DMS 273 (cell line): ENCODE results near the gene SMARCA2.
A peak's percentile ranks its signal among the peaks of the same experiment; 100 is the strongest.

Experiments
- DNase-seq: peaks from one replicate; lab custom pipeline; 2025; ENCODE audit not compliant: unreplicated experiment; lab: John Stamatoyannopoulos, UW

The SMARCA2 gene

DNA sequence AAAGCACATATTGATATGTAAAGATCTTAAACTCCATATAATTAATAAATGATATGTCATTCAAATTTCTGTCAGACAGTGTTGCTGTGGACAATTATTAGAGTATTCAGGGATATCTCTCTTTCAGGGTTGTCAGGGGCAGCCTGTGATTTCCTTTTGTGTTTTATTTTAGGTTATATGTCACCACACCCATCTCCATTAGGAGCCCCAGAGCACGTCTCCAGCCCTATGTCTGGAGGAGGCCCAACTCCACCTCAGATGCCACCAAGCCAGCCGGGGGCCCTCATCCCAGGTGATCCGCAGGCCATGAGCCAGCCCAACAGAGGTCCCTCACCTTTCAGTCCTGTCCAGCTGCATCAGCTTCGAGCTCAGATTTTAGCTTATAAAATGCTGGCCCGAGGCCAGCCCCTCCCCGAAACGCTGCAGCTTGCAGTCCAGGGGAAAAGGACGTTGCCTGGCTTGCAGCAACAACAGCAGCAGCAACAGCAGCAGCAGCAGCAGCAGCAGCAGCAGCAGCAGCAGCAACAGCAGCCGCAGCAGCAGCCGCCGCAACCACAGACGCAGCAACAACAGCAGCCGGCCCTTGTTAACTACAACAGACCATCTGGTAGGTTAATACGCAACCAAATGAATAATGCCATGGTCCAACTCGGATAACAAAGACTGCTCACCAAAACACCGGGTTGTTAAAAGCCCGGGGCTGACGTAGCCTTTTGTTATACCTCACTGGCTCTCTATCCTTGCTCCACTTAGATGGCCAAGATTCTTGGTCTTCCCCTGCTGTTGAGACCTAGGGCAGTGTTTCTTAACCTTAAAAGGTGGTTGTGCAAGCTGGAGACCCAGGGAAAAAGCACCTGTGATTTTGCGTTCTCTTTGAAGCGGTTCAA, 24.4 kb downstream of the SMARCA2 start:
- peak; percentile 82 for DNase-seq

DNA sequence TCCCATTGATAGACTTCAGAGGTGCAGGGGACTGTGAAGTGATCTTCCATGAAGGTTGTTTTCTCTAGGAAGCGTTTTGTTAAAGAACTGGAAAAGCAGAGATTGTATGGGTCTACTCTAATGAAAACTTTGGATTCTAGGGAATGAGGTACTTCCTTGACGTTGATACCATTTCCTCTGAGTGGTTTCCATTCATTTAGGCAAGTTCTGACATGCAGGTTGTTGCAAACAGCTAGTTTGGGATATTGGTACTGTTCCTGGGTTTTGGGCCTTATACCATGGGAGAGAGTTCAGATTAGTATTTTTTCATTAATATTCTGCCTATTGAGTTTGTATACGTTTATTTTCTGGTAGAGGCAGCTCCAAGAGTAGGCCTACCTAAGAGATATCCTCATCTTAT, 25.7 kb downstream of the SMARCA2 start:
- no peak for DNase-seq

DNA sequence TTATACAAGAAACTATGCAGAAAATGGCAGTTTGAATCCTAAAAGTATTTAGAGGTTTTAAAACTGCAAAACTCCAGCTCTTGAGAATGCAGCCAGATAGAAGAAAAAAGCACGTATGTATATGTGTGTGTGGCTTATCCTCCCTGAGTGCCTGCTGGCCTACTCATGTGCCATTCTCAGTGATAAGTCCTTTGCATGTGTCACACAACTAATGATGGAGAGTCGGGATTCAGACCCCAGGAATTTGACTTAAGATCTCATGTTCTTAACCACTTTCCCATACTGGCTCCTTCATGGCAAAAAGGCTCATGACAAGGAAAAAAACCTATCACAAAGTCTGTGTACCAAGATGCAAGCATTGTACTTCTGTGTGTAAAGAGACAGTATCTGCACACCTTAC, 26.6 kb downstream of the SMARCA2 start:
- no peak for DNase-seq

DNA sequence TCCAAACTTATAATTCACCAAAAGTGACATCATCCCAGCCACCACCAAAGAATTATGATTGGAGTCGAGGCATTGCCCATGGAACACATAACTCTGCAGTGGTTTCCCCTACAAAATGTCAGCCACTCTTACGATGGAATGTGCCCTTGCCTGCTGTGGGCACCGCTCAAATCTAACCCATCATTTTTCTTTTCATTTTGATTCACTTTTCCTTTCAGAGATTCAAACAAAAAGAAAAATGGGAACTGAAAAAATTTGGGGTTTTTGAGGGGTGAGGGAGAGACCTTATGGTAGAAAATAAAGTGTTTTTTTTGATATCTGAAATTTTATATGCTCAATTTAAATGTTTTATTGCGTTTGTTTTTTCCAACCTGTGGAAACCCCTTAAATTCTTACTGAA, 28.1 kb downstream of the SMARCA2 start:
- DNase-seq: no peak

DNA sequence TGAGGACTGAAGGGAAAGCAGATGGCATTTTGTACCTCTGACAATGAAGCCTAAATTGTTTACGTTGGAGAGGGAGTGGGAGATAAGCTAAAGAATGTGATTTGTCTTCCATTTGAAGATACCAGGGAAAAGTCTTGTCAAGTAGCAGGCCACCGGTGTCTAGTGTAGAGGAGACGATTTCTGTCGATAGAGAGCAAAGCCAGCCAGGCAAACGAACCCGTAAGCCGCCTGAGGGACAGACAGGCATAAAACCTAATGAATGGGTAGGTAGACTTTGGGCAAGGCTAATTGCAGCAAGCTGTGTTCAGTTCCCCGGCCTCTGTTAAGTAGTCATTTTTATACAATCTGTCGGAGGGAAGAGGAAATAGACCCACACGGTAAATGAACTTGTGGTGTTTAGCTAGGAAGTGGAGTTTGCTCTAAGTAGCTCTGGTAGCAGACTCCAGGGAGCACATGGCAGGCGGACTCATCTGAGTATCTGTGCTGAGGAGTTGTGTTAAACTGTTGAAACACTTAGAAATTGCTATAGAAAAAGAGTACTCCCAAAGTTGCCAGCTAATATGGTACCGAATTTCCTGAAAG, 28.8 kb downstream of the SMARCA2 start:
- DNase-seq: no peak

DNA sequence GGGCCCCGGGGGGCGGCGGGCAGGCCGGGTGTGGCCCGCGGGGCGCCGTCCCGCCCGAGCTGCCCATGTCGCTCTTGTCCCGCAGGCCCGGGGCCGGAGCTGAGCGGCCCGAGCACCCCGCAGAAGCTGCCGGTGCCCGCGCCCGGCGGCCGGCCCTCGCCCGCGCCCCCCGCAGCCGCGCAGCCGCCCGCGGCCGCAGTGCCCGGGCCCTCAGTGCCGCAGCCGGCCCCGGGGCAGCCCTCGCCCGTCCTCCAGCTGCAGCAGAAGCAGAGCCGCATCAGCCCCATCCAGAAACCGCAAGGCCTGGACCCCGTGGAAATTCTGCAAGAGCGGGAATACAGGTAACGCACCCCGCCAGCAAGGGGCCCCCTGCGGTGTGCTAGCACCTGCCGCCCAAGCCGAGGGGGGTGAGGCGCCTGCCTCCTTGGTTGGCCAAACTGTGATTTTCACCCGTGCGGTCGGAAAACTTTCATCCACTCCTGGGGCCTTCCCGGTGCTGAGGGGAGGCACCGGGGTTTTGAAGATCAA, 32.1 kb downstream of the SMARCA2 start:
- DNase-seq: no peak

DNA sequence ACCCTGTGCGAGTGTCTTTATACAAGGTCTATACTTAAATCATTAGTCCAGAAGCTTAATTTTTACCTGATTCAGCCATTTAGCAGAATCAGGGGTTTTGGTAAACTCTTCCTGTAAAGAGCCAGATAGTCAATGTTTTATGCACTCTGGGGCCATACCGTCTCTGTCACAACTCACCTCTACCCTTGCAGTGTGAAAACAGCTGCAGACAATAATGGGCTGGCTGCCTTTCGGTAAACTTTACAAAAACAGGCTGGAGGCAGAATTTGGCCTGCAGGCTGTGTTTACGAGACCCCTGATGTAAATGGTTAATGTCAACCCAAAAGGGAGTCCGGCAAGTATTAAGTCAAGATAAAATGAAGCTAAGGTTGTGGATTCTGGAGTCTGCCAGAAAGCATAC, 32.8 kb downstream of the SMARCA2 start:
- DNase-seq: no peak

DNA sequence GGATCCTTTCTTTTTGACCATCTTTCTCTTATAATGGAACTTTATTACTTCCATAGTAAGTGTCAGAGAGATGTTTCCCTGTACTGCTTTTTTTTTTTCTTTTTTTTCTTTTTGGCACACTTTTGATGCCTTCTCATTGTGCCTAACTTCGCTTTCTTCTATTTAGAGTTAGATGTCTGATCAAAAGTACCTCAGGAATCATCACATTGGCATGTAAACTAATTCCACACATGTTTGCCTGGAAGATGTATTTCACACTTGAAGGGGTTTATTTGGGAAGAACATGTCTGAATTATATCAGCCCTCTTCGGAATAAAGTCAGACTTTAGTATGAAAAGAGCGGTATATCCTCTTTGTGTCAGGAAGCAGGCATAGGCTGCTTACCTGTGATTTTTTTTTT, 35.1 kb downstream of the SMARCA2 start:
- DNase-seq: no peak

DNA sequence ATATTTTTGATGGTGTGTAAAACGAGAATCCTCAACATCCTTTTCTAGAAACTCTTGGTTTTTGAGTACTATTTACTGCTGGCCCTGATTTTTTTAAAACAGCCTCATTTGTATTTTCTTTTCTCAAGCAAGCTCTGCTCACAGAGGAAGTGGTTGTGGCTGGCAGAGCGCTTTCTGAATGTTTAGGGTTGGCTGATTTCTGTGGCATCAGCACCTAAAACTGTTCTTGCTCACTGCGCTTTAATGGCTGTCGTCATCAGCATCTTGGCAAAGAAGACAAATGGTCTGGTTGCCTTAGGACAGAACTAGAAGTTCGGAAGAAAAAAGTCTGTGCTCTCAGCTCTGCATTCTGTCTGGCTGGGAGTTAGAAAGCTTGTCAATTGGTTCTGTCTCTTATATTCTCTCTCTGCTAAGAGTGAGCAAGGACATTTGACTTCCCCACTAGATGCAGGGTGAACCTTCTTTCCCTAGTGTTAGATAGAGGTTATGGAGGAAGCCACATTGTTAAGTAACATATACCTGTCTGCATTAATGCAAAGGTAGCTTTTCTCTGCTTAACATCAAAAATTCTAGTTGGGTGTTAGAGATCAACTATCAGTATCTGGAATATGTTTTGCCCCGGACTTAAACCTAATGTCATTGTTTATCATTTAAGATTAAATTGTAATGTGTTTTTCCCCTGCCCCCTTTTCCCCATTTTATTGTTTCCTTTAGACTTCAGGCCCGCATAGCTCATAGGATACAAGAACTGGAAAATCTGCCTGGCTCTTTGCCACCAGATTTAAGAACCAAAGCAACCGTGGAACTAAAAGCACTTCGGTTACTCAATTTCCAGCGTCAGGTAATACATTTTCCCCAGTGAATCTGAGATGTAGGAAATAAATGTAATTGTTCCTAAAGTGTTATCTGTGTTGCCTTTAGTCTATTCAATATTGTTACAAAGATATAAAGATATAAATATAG, 39.0 kb downstream of the SMARCA2 start:
- no peak for DNase-seq

DNA sequence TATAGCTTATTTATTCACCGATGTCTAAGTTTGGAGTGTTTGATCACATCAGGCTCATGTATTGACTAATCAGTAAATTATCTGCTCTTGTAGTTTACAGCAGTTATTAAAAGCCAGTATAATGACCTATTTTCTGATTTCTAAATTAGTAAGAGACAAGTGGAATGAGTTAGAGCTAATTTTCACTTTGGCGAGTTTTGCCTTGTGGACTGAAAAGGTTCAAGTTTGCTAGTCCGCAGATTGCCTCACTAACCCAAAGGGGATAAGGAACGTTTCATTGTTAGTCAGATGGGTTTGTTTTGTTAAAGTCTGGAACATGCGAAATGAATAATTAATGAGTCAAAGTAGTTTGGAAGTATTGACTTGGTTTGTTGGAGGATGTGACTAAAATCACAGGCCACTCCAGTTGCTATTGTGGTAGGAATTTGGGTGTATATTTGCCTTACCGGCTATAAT, 40.1 kb downstream of the SMARCA2 start:
- DNase-seq: no peak

DNA sequence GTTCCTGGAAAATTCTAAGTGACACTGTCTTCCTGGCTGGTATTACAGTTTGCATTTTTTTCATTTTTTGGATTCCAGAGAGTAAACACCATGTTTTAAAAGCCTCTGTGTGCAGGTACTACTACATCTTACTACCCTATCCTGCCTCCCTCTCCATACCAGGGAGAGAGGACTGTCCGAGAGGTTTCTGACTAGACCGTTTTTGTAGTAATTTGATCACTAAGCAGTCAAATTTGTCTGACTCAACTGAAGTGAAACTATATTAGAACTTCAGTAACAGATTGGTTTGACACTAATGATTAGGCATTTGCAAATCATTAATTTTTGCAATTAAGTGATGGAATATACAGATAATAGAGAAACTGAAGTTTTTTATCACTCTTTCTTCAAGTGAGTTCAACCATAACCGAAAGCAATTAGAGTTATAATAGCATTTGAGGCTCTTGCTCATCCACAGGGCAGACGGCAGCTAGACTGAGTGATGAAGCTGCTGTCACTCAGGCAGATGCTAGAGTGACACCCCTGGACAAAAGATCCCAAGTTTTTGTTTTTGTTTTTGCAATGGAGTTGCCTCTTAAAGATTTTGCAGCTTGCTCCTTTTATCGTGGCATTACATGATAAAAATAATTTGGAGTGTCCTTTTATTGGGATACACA, 44.3 kb downstream of the SMARCA2 start:
- DNase-seq: no peak

DNA sequence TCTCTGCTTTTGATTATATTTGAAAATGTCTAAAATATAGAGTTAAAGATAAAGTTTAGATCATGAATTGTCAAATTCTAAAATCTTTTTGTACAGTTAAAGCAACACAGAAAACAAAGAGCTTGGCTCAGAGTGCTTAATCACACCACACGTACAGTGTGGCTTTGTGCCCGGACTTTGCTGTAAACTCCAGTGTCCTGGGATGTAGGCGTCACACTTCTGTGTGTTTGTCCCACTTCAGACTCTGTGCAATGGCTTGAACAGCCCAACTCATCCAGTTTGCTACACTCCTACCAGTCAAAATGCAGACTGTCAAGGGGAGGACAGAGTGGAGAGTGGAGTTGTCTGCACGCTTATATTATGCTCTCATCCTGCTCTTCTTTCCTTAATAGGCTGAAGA, 45.3 kb downstream of the SMARCA2 start:
- DNase-seq: no peak

DNA sequence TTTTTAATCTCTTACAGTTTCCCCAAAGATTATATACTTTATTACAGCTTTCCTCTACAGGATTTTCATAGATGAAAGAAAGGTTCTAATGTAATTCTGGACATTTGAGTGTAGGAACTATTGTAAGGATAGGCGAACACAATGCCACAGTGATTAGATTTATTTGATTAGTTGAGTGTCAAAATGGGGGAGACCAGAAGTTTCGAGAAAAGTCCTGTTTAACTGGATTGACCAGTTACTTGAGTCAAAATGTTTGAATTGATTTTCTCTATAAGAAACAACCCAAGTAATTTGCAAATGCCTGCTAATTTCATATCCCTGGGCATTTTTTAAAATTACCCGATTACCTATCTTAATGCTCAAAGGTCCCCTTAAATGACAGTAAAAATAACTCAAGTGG, 50.6 kb downstream of the SMARCA2 start:
- DNase-seq: no peak

DNA sequence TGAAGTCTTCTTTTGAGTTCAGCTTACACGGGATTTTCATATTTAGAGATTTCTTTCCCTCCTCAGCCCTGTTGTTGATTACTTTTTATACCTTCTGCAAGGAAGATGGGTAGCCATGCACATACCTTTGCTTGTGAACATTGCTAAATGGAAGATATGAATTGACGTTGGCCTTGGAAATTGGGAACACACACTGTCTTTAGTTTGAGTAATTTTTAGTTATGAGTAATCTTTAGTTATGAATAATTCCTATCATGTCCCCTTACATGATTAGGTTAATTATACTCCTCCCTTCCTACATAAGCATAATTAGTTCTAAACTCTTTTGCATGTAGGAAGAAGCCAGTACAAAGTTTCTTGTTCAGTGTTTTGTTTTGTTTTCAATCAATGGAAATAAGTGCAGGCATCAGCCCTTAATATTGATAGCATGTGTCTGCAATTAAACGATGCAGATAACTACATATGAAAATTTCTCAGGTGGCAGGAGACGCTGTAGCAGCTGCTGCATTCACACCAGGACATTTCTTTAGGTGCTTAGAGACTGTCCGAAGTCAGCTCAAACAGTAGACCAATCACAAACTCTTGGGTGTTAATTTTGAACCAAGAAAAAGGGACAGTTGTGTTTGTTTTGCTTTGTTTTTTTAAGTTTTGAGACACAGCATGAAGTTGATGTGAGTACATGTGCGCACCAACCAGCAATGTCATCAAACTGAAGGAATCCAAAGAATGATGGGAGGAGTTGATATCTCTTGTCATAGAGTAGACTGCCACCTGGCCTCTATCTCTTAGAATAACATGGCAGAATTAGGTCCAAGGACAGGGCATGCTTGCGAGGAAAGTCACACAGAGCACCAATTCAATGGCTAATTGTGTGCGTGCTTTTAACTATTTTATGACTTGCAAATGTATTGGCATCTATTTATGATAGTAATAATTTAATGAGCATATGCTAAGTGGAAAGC, 51.4 kb downstream of the SMARCA2 start:
- DNase-seq: peak; percentile 2

DNA sequence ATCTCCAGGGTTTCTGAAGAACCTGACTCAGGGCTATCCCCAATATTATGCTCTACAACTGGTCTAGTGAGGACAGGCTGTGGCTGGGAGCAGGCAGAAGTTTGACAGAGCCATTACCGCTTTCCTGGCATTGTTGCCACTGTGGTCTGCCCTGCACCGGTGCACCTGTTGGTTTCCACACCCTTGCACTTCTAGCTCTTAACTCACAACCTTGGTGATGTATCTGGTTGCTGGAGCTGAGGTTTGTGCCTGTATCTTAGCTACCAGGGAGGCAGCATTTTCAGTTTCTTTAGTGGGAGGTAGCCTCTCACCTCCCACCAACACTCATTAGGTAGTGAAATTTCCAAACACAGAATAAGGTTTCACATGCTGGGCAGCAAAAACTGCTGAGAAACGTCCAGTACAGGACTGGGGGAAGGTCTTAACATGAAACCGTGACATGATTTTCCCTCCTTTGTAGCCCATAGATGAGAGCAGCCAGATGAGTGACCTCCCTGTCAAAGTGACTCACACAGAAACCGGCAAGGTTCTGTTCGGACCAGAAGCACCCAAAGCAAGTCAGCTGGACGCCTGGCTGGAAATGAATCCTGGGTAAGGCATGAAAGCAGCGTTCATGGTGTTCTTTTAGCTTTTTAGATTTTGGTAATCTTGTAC, 57.7 kb downstream of the SMARCA2 start:
- no peak for DNase-seq

DNA sequence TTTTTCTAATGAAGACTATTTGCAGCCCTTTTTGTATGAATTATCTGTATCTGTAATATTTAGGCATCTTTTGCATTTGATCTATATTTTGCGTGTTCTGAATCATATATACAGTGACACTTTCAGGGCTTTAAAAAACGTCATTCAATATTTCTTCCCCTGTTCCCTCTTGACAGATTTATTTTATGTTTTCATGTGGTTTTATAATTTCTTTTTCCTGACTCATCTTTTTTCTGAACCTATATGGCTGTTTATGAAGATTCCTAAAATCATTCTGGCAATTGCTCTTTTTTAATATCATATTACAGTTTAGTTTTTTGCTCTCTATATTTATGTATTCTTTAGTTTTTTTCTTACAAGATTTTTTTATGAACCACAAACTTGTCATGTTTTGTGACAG, 67.6 kb downstream of the SMARCA2 start:
- DNase-seq: no peak

DNA sequence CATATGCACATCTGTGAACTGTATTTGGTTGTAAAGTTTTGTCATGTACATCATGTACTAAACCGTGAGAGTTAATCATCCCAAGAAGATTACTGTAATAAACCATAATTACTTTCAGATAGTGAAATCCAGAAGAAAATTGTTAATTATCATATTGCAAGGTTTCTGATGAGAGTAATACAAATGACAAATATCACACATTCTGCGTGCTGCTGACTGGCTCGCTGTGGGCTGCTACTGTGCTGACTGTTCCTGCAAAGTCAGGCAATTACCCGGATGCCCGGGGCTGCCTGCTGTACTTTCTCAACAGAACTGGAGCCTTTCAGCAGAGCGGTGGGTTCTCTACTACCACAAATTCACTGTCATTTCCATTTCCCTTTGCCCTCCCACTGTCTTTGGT, 68.3 kb downstream of the SMARCA2 start:
- DNase-seq: no peak

DNA sequence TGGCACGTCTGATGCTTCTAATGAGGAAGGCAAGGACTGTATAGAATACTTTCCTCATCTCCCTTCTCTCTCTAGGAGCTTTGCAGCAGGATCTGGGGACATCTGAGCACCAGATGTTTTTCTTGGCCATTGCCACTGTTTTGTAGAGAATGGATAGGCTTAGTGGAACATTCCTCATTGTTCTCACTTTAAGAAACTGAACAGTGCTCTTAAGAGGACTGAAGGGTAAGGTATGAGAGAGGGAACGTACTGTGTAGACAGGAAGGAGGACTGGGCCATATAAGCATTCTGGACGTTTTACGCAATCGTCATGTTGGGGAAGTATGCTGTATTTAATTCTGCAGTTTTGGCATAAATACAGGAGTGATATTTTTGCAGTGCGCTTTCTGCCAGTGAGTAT, 70.6 kb downstream of the SMARCA2 start:
- DNase-seq: no peak

DNA sequence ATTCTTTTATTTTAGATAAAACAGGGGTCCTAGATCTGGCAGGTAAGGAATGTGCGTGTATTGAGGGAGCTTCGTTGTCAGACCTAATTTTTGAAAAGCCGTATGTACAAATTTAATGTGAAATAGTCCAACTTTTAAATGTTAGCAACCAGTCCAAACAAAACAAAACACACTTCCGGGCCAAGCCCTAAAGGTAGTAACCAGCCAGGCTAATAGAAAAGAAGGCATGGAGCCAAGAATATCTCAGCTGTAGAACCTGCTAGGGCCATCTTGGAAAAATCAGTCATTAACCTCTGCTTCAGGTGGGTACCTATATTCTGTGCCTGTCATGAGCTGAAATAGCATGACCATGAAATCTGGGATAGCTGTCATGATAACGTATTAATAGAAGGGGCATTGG, 71.0 kb downstream of the SMARCA2 start:
- DNase-seq: no peak
